Parathyroid adenoma (tissue), 2 donors: ENCODE results near the gene NPR1.

Source experiments
- H2AFZ ChIP-seq: fragments of 300-600 bp; sonication (generic); one replicate; pipeline ENCODE4 v1.7.0; 2017; ENCODE audit warnings: antibody characterized with exemption, mild to moderate bottlenecking
- H3K27ac ChIP-seq: fragments of 300-600 bp; sonication (generic); one replicate; pipeline ENCODE4 v1.7.0; 2017
- H3K27me3 ChIP-seq: fragments of 300-600 bp; sonication (generic); one replicate; pipeline ENCODE4 v1.7.0; 2017; ENCODE audit warnings: low read length; ENCODE audit not compliant: control insufficient read depth, insufficient read depth
- H3K36me3 ChIP-seq: fragments of 300-600 bp; sonication (generic); one replicate; pipeline ENCODE4 v1.7.0; 2017; ENCODE audit warnings: low read length; ENCODE audit not compliant: control insufficient read depth, insufficient read depth
- H3K4me1 ChIP-seq: fragments of 300-600 bp; sonication (generic); one replicate; pipeline ENCODE4 v1.7.0; 2017; ENCODE audit warnings: control low read depth
- H3K4me2 ChIP-seq: fragments of 300-600 bp; sonication (generic); one replicate; pipeline ENCODE4 v1.7.0; 2017; ENCODE audit warnings: low read length
- H3K4me3 ChIP-seq: fragments of 300-600 bp; sonication (generic); one replicate; pipeline ENCODE4 v1.7.0; 2017; ENCODE audit warnings: low read depth, low read length
- H3K79me2 ChIP-seq: fragments of 300-600 bp; sonication (generic); one replicate; pipeline ENCODE4 v1.7.0; 2017; ENCODE audit warnings: control low read depth
- H3K9ac ChIP-seq: fragments of 300-600 bp; sonication (generic); one replicate; pipeline ENCODE4 v1.7.0; 2017; ENCODE audit warnings: mild to moderate bottlenecking
- H3K9me3 ChIP-seq: fragments of 300-600 bp; sonication (generic); one replicate; pipeline ENCODE4 v1.7.0; 2017; ENCODE audit warnings: low read length; ENCODE audit not compliant: control insufficient read depth
- CTCF ChIP-seq: fragments of 300-600 bp; sonication (generic); IDR thresholded peaks from one replicate; pipeline ENCODE4 v1.7.0; 2017; ENCODE audit warnings: antibody characterized with exemption, mild to moderate bottlenecking
- donor health status: primary hyperparathyroidism.

NPR1 gene

DNA sequence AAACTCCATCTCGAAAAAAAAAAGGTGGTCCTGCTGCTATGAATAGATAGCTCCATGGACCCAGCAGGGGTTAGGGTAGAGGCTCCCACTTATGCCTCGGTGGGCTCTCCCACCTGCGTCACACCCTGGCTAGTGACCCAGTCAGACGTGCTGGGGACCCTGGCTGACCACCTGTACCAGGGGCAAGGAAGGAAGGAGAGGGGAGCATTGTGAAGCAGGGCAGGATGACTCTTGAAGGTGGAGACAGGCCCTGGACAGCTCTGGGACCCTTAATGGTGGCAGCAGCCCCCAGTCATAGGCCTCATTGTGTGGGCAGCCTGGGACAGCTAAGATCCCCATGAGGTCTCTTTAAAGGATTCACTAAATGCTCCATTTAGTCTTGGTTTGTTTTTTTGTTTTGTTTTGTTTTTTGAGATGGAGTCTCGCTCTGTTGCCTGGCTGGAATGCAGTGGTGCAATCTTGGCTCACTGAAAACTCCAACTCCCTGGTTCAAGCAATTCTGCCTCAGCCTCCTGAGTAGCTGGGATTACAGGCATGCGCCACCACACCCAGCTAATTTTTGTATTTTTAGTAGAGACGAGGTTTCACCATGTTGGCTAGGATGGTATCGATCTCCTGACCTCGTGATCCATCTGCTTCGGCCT, 30.4 kb upstream of the NPR1 start:
- Histone ChIP-seq H2AFZ (no peak overlapping the region), H3K4me2 (no peak overlapping the region), H3K36me3 (no peaks in the 10 kb centered on the region), H3K4me3 (no peak overlapping the region), H3K9ac (no peak overlapping the region), H3K4me1 (peaks cover 5% of the 10 kb centered on the region), H3K27me3 (no peaks in the 10 kb centered on the region), H3K79me2 (no peaks in the 10 kb centered on the region), H3K9me3 (no peaks in the 10 kb centered on the region), H3K27ac (peak overlapping the region; percentile 56)
- no peak for TF ChIP-seq CTCF

DNA sequence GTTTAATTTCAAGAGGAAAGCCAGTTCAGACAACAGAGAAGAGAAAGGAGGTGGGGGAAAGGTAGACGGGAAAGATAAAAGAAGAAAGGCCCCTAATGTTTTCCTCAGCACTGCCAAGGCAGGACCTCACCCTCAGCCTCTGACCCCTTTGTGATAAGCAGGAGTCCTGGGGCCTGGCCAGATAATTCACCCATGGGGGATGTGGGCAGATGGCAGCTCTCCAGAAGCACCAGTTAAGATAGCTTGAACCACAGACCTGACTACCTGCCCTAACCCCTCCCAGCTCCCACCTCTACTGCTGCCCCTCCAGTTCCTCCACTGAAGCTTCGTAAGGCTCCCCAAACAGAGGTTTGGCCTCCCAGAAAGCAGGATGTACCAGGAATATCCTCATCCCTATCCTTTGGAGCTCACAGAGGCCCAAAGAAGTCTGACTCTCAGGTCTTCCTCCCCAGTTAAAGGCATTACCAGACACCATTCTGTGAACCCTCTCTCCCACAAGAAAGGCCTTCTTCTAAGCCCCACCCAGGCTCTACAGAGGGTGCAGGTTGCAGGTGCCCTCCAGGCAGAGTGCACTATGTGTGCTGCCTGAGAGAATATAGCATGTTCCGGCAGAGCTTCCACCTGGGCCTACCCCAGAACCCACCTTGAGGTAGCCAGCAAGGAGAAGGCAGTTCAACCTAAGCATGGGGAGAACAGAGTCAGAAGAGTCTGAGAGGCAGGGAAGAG, 29.2 kb upstream of the NPR1 start:
- no peak overlapping the region for H3K4me2 ChIP-seq
- no peaks in the 10 kb centered on the region for H3K36me3 ChIP-seq
- TF ChIP-seq CTCF = no peak
- H3K79me2 ChIP-seq = no peaks in the 10 kb centered on the region
- H3K27ac ChIP-seq = peak overlapping the region; percentile 21
- H3K27me3 ChIP-seq = no peaks in the 10 kb centered on the region
- H3K4me3 ChIP-seq = no peak overlapping the region
- H2AFZ ChIP-seq = peak overlapping the region; percentile 46
- no peak overlapping the region for H3K9ac ChIP-seq
- H3K4me1 ChIP-seq = peaks cover 5% of the 10 kb centered on the region
- no peaks in the 10 kb centered on the region for H3K9me3 ChIP-seq

DNA sequence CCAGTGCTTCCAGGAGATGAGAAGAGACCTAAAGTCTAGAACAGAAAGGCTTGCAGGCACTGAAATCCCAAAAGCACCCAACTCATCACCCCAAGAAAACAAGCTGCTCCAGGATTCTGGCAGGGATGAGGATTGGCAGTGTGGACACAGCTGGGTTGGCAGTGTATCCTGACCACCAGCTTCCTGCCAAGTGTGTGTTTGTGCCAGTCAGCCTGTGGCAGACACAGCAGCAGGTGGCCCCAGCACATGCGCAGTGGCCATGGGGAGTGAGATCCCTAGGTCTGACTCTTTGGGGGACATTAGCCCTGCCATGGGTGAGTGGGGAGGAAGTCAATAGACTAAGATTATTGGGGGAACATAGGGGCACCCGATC, 28.6 kb upstream of the NPR1 start:
- Histone ChIP-seq H2AFZ (peak overlapping the region; percentile 46), H3K27me3 (no peaks in the 10 kb centered on the region), H3K79me2 (no peaks in the 10 kb centered on the region), H3K4me3 (no peak overlapping the region), H3K4me2 (no peak overlapping the region), H3K9ac (no peak overlapping the region), H3K4me1 (peaks cover 5% of the 10 kb centered on the region), H3K27ac (peak overlapping the region; percentile 21), H3K36me3 (no peaks in the 10 kb centered on the region), H3K9me3 (no peaks in the 10 kb centered on the region)
- TF ChIP-seq CTCF = no peak

DNA sequence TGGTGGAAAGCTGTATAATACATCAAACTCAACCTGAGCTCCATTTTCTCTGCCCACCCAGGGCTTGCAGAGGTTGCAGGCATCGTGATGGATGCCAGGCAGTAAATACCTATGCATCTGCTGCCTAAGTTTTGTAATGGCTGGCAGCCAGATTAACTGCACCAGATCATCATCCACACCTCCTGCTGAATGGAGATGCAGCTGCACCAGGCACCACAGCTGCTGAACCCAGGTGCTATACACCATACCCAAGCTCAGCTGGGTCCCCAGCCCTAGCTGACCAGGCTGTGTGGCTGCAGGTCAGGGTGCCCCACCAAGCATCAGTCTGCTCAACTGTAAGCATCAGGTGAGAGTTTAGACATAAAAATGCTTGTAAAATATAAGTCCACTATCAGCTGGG, 26.7 kb upstream of the NPR1 start:
- H3K9ac ChIP-seq = no peak overlapping the region
- peaks cover 5% of the 10 kb centered on the region for H3K4me1 ChIP-seq
- no peaks in the 10 kb centered on the region for H3K79me2 ChIP-seq
- H3K27me3 ChIP-seq = no peaks in the 10 kb centered on the region
- TF ChIP-seq CTCF = no peak
- no peaks in the 10 kb centered on the region for H3K36me3 ChIP-seq
- no peak overlapping the region for H3K27ac ChIP-seq
- H2AFZ ChIP-seq = no peak overlapping the region
- no peak overlapping the region for H3K4me3 ChIP-seq
- H3K9me3 ChIP-seq = no peaks in the 10 kb centered on the region
- H3K4me2 ChIP-seq = no peak overlapping the region
